Neural cell (in vitro differentiated cells): ENCODE data around the gene QKI. TPM values are rescaled to one million over a fixed set of nuclear protein-coding genes. Genes with fewer than 3 reads are reported as not detected.
"Not testable (repeated sequence)": the region's sequence is repeated elsewhere in the genome, so short reads cannot be mapped to it uniquely, and the experiment has no call there.

Experiments
- H2AFZ ChIP-seq: fragments of 200-600, 300-800 bp; sonication (generic), shearing (Covaris generic); 2 replicates; pipeline ENCODE4 v1.6.0; 2014; ENCODE audit warnings: low read depth, mild to moderate bottlenecking, antibody characterized with exemption, low read length, moderate library complexity
- H3F3A ChIP-seq: fragments of 200-600 bp; shearing (Covaris generic); 2 replicates; pipeline ENCODE4 v1.6.1; 2016; ENCODE audit warnings: mild to moderate bottlenecking, moderate library complexity, mixed read lengths, antibody characterized with exemption, low read length; ENCODE audit not compliant: insufficient read depth, poor library complexity, severe bottlenecking
- H3K27ac ChIP-seq: fragments of 200-600, 300-800 bp; sonication (generic), shearing (Covaris generic); 2 replicates; pipeline ENCODE4 v1.5.1; 2014; ENCODE audit warnings: mild to moderate bottlenecking, low read length, moderate library complexity
- H3K27me3 ChIP-seq: fragments of 300-800, 200-600 bp; sonication (generic), shearing (Covaris generic); 2 replicates; pipeline ENCODE4 v1.6.0; 2014; ENCODE audit warnings: mild to moderate bottlenecking, low read depth, low read length, moderate library complexity; ENCODE audit not compliant: insufficient read depth
- H3K36me3 ChIP-seq: fragments of 300-800, 200-600 bp; sonication (generic), shearing (Covaris generic); 2 replicates; pipeline ENCODE4 v1.5.1; 2014; ENCODE audit warnings: mild to moderate bottlenecking, antibody characterized with exemption, low read length, moderate library complexity; ENCODE audit not compliant: insufficient read depth
- H3K4me2 ChIP-seq: fragments of 300-800, 200-600 bp; sonication (generic), shearing (Covaris generic); 2 replicates; pipeline ENCODE4 v1.6.0; 2014; ENCODE audit warnings: mild to moderate bottlenecking, low read length
- H3K4me3 ChIP-seq: fragments of 300-800, 200-600 bp; sonication (generic), shearing (Covaris generic); 2 replicates; pipeline ENCODE4 v1.5.1; 2014; ENCODE audit warnings: mild to moderate bottlenecking, low read length, moderate library complexity
- H3K79me2 ChIP-seq: fragments of 200-600 bp; shearing (Covaris generic); replicated peaks from 2 replicates; pipeline ENCODE4 v1.6.0; 2014; ENCODE audit warnings: mild to moderate bottlenecking, low read length, moderate library complexity; ENCODE audit not compliant: insufficient read depth
- H3K9ac ChIP-seq: fragments of 300-800, 200-600 bp; sonication (generic), shearing (Covaris generic); 2 replicates; pipeline ENCODE4 v1.6.1; 2016; ENCODE audit warnings: mild to moderate bottlenecking, low read length, mixed read lengths
- H3K9me2 ChIP-seq: fragments of 200-600 bp; shearing (Covaris generic); 2 replicates; pipeline ENCODE4 v1.6.1; 2016; ENCODE audit warnings: mild to moderate bottlenecking, low read length, mixed read lengths; ENCODE audit not compliant: insufficient read depth
- H3K9me3 ChIP-seq: fragments of 200-600, 300-800 bp; sonication (generic), shearing (Covaris generic); 2 replicates; pipeline ENCODE4 v1.6.1; 2016; ENCODE audit warnings: mild to moderate bottlenecking, mixed run types, low read length, moderate library complexity, mixed read lengths
- H4K20me1 ChIP-seq: fragments of 200-600 bp; shearing (Covaris generic); 2 replicates; pipeline ENCODE4 v1.6.1; 2016; ENCODE audit warnings: mild to moderate bottlenecking, mixed run types; ENCODE audit not compliant: insufficient read depth
- EP300 ChIP-seq: fragments of 450-650 bp; conservative IDR thresholded peaks from 2 replicates; pipeline ENCODE4 v1.6.1; 2014; ENCODE audit warnings: antibody characterized with exemption, mild to moderate bottlenecking, moderate library complexity; ENCODE audit not compliant: poor library complexity, severe bottlenecking
- EZH2 ChIP-seq: fragments of 200-600, 300-800 bp; shearing (Covaris generic), sonication (generic); IDR thresholded peaks from 2 replicates; pipeline ENCODE4 v1.6.1; 2014; ENCODE audit warnings: antibody characterized with exemption, low read length, borderline replicate concordance, mild to moderate bottlenecking; ENCODE audit not compliant: insufficient read depth, poor library complexity, severe bottlenecking
- MXI1 ChIP-seq: fragments of 450-650 bp; conservative IDR thresholded peaks from 2 replicates; pipeline ENCODE4 v1.6.1; 2014; ENCODE audit warnings: antibody characterized with exemption, mild to moderate bottlenecking; ENCODE audit not compliant: poor library complexity, severe bottlenecking
- POLR2AphosphoS5 ChIP-seq: IDR thresholded peaks from 2 replicates; pipeline ENCODE4 v1.6.1; 2012
- RAD21 ChIP-seq: fragments of 450-650 bp; conservative IDR thresholded peaks from 2 replicates; pipeline ENCODE4 v1.6.1; 2014; ENCODE audit warnings: antibody characterized with exemption, mild to moderate bottlenecking, moderate library complexity
- SMC3 ChIP-seq: fragments of 450-650 bp; conservative IDR thresholded peaks from 2 replicates; pipeline ENCODE4 v1.6.1; 2014; ENCODE audit warnings: antibody characterized with exemption, mild to moderate bottlenecking, moderate library complexity; ENCODE audit not compliant: poor library complexity
- TAF1 ChIP-seq: IDR thresholded peaks from 2 replicates; pipeline ENCODE4 v1.6.1; 2012; ENCODE audit warnings: low read depth
- polyA plus RNA-seq: library from polyadenylated mRNA; depleted of rRNA; stranded (reverse); fragments of >200 nt; gene quantifications from 2 replicates; pipeline ENCODE4 v1.2.3, GENCODE V29; 2014
- TF ChIP-seq, protein P1 (sequence below): fragments of 450-650 bp; IDR thresholded peaks from 2 replicates; pipeline ENCODE4 v1.5.1; 2014; ENCODE audit warnings: antibody characterized with exemption, mild to moderate bottlenecking, moderate library complexity; ENCODE audit not compliant: poor library complexity, severe bottlenecking
- TF ChIP-seq, protein P2 (sequence below): IDR thresholded peaks from 2 replicates; pipeline ENCODE4 v1.6.1; 2012; ENCODE audit warnings: borderline replicate concordance

QKI gene
- polyA plus RNA-seq, 1 donor from 2014 or later = 39.0 TPM

DNA sequence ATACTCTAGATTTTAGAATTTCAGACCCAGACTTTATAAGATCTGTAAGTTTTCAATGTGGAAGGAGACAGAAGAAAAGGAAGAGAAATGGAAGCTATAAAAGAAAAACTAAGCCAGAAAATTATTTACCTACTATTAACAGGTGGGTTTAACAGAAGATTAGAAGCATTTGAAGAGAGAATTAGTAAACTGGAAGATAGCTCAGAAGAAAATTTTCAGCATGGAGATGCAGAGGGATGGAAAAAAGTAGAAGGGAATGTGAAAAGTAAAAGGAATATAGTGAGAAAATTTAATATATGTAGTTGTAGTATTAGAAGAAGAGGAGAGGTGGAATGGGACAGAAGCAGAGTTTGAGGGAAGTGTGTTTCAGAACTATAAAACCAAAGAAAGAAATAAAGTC, 56.1 kb downstream of the QKI start:
- Histone ChIP-seq H3K27ac (no peak overlapping the region), H3K79me2 (peaks cover 98% of the 10 kb centered on the region), H3K9ac (no peak overlapping the region), H3K36me3 (peaks cover 17% of the 10 kb centered on the region), H3K4me3 (no peak overlapping the region), H3F3A (peaks cover 4% of the 10 kb centered on the region), H3K27me3 (no peaks in the 10 kb centered on the region), H3K9me2 (no peaks in the 10 kb centered on the region), H2AFZ (no peak overlapping the region), H3K9me3 (no peaks in the 10 kb centered on the region), H3K4me2 (no peak overlapping the region), H4K20me1 (no peaks in the 10 kb centered on the region)
- TF ChIP-seq, protein P1, sequence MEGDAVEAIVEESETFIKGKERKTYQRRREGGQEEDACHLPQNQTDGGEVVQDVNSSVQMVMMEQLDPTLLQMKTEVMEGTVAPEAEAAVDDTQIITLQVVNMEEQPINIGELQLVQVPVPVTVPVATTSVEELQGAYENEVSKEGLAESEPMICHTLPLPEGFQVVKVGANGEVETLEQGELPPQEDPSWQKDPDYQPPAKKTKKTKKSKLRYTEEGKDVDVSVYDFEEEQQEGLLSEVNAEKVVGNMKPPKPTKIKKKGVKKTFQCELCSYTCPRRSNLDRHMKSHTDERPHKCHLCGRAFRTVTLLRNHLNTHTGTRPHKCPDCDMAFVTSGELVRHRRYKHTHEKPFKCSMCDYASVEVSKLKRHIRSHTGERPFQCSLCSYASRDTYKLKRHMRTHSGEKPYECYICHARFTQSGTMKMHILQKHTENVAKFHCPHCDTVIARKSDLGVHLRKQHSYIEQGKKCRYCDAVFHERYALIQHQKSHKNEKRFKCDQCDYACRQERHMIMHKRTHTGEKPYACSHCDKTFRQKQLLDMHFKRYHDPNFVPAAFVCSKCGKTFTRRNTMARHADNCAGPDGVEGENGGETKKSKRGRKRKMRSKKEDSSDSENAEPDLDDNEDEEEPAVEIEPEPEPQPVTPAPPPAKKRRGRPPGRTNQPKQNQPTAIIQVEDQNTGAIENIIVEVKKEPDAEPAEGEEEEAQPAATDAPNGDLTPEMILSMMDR = no peak
- TF ChIP-seq RAD21 = no peak
- no peak for TF ChIP-seq POLR2AphosphoS5
- no peak for TF ChIP-seq EP300
- no peak for TF ChIP-seq EZH2
- no peak for TF ChIP-seq TAF1
- TF ChIP-seq SMC3 = no peak
- TF ChIP-seq, protein P2, sequence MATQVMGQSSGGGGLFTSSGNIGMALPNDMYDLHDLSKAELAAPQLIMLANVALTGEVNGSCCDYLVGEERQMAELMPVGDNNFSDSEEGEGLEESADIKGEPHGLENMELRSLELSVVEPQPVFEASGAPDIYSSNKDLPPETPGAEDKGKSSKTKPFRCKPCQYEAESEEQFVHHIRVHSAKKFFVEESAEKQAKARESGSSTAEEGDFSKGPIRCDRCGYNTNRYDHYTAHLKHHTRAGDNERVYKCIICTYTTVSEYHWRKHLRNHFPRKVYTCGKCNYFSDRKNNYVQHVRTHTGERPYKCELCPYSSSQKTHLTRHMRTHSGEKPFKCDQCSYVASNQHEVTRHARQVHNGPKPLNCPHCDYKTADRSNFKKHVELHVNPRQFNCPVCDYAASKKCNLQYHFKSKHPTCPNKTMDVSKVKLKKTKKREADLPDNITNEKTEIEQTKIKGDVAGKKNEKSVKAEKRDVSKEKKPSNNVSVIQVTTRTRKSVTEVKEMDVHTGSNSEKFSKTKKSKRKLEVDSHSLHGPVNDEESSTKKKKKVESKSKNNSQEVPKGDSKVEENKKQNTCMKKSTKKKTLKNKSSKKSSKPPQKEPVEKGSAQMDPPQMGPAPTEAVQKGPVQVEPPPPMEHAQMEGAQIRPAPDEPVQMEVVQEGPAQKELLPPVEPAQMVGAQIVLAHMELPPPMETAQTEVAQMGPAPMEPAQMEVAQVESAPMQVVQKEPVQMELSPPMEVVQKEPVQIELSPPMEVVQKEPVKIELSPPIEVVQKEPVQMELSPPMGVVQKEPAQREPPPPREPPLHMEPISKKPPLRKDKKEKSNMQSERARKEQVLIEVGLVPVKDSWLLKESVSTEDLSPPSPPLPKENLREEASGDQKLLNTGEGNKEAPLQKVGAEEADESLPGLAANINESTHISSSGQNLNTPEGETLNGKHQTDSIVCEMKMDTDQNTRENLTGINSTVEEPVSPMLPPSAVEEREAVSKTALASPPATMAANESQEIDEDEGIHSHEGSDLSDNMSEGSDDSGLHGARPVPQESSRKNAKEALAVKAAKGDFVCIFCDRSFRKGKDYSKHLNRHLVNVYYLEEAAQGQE = no peak
- no peak for TF ChIP-seq MXI1

DNA sequence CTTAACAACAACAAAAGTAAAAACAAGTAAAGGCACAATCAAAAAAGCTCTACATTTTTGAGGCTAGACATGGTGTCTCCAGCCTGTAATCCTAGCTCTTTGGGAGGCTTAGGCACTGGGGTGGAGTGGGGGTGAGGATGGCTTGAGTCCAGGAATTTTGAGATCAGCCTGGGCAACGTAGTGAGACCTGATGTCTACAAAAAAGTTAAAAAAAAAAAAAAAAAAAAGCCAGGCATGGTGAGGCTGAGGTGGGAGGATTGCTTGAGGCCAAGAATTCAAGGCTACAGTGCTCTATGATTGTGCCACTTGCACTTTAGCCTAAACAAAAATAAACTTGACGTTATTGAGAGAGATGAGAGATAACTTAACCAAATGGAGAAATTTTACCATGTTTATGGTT, 60.1 kb downstream of the QKI start:
- TF ChIP-seq EZH2 (no peak), MXI1 (no peak), SMC3 (no peak), RAD21 (no peak), EP300 (no peak), TAF1 (no peak), POLR2AphosphoS5 (no peak)
- TF ChIP-seq, protein P2 = no peak
- TF ChIP-seq, protein P1 = no peak
- Histone ChIP-seq H3K9ac (no peak overlapping the region), H3K27me3 (no peaks in the 10 kb centered on the region), H3F3A (peaks cover 4% of the 10 kb centered on the region), H3K4me2 (no peak overlapping the region), H3K4me3 (no peak overlapping the region), H3K27ac (no peak overlapping the region), H3K79me2 (peaks cover 98% of the 10 kb centered on the region), H3K9me2 (no peaks in the 10 kb centered on the region), H3K9me3 (no peaks in the 10 kb centered on the region), H4K20me1 (no peaks in the 10 kb centered on the region), H3K36me3 (peaks cover 17% of the 10 kb centered on the region), H2AFZ (no peak overlapping the region)

DNA sequence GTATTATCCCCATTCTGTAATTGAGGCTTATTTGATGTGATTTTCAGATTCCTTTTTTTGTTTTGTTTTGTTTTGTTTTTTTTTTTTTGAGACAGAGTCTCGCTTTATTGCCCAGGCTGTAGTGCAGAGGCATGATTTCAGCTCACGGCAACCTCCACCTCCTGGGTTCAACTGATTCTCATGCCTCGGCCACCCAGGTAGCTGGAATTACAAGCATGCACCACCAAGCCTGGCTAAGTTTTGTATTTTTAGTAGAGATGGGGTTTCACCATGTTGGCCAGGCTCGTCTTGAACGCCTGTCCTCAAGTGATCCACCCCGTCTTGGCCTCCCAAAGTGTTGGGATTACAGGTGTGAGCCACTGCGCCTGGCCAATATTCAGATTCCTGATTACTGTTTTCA, 62.4 kb downstream of the QKI start:
- H4K20me1 ChIP-seq, H3K9ac ChIP-seq, H3K4me2 ChIP-seq, H3K9me2 ChIP-seq, H2AFZ ChIP-seq, H3F3A ChIP-seq, H3K9me3 ChIP-seq, H3K4me3 ChIP-seq, H3K27ac ChIP-seq, H3K27me3 ChIP-seq: not testable (repeated sequence)
- Histone ChIP-seq H3K79me2 (peaks cover 99% of the 10 kb centered on the region), H3K36me3 (peaks cover 20% of the 10 kb centered on the region)
